MM.1S (cell line): ENCODE measurements around the gene LRRC8A.

ENCODE experiments used
- EZH2 ChIP-seq: fragments of 300-600 bp; sonication (generic); optimal IDR thresholded peaks from 2 replicates; pipeline ENCODE3; 2017; ENCODE audit warnings: low read depth, mild to moderate bottlenecking, antibody characterized with exemption, low read length, mixed read lengths
- TF ChIP-seq, protein P1 (sequence below): fragments of 300-600 bp; sonication (generic); IDR thresholded peaks from 2 replicates; pipeline ENCODE4 v1.5.1; 2016; ENCODE audit warnings: antibody characterized with exemption, low read length, mixed read lengths

DNA sequence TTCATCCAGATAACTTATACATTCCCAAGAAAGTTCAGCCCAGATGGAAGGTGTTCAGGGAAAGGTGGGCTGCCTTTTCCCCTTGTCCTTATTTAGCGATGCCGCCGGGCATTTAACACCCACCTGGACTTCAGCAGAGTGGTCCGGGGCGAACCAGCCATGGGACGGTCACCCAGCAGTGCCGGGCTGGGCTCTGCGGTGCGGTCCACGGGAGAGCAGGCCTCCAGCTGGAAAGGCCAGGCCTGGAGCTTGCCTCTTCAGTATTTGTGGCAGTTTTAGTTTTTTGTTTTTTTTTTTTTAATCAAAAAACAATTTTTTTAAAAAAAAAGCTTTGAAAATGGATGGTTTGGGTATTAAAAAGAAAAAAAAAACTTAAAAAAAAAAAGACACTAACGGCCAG, 34.8 kb downstream of the LRRC8A start:
- TF ChIP-seq, protein P1, sequence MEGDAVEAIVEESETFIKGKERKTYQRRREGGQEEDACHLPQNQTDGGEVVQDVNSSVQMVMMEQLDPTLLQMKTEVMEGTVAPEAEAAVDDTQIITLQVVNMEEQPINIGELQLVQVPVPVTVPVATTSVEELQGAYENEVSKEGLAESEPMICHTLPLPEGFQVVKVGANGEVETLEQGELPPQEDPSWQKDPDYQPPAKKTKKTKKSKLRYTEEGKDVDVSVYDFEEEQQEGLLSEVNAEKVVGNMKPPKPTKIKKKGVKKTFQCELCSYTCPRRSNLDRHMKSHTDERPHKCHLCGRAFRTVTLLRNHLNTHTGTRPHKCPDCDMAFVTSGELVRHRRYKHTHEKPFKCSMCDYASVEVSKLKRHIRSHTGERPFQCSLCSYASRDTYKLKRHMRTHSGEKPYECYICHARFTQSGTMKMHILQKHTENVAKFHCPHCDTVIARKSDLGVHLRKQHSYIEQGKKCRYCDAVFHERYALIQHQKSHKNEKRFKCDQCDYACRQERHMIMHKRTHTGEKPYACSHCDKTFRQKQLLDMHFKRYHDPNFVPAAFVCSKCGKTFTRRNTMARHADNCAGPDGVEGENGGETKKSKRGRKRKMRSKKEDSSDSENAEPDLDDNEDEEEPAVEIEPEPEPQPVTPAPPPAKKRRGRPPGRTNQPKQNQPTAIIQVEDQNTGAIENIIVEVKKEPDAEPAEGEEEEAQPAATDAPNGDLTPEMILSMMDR, result no peak
- no peak for TF ChIP-seq EZH2
